Measurements from ENCODE around the gene ADAM12. TPM values are rescaled to one million over a fixed set of nuclear protein-coding genes. Genes with fewer than 3 reads are reported as not detected.

ADAM12 gene
- total and polyA plus RNA-seq, 10 of the 15 experiments (the other 5 are each of a cell fraction or from before 2014, with no cell fraction given), result under 0.01 to 0.62 (median 0.04) TPM; not detected in 5

- Histone ChIP-seq H4K20me1 (ENCODE audit: control insufficient read depth, insufficient read depth) (no peaks in the 10 kb centered on the region), H3K27ac (ENCODE audit: control insufficient read depth, insufficient read depth) (no peak overlapping the region), H3K9ac (ENCODE audit: control insufficient read depth, insufficient read depth, low read length) (no peak overlapping the region), H3K79me2 (ENCODE audit: control insufficient read depth, insufficient read depth, low read length) (no peaks in the 10 kb centered on the region), H3K4me2 (ENCODE audit: control insufficient read depth, insufficient read depth) (no peak overlapping the region), H3K27me3 (replicated peaks in 1 of 2; ENCODE audit: control insufficient read depth in 2 of 2, insufficient read depth in 2 of 2, low read length in 1 of 2) (no peaks in the 10 kb centered on the region), H3K36me3 (ENCODE audit: control insufficient read depth in 2 of 2, insufficient read depth in 2 of 2, low read length in 1 of 2) (no peaks in the 10 kb centered on the region), H2AFZ (ENCODE audit: control insufficient read depth, low read depth, low read length) (no peak overlapping the region), H3K4me3 (no peak overlapping the region), H3K9me3 (replicated peaks; ENCODE audit: control insufficient read depth, insufficient read depth, low read length) (no peaks in the 10 kb centered on the region), H3K4me1 (ENCODE audit: control insufficient read depth, insufficient read depth, low read length) (no peaks in the 10 kb centered on the region)
- no TSS peak for BruUV-seq (replicated peaks)
- intact Hi-C loops (cut with micrococcal nuclease; ENCODE audit: unreplicated experiment), result no loop called here
- ChIA-PET CTCF (no interaction called here), POLR2A (no interaction called here), SMC1A (ENCODE audit: uncharacterized antibody, unreplicated experiment) (interaction anchor here (1.0 to 1.2 kb wide), 2 partner anchors 9 to 16 kb away, joined by 3 read pairs; no protein-coding TSS in a partner anchor), RAD21 (ENCODE audit: unreplicated experiment) (no interaction called here)
- 50% methylated on average over 2 of the region's 2 CpGs for WGBS (ENCODE audit: insufficient coverage, insufficient replicate concordance, low lambda C conversion rate, missing lambda C conversion rate)
- ATAC-seq (no peak), DNase-seq (ENCODE audit: low read depth, low spot score) (no peak), FAIRE-seq (no peak)
- TF ChIP-seq BCLAF1 (IDR thresholded peaks at IDR 0.05) (no peak), PAX8 (IDR thresholded peaks at IDR 0.05) (no peak), TAF1 (IDR thresholded peaks at IDR 0.05; ENCODE audit: borderline replicate concordance, low read depth, low read length) (no peak), SIN3A (IDR thresholded peaks at IDR 0.05; ENCODE audit: low read depth, low read length) (no peak), RELB (IDR thresholded peaks at IDR 0.05; ENCODE audit: low read depth) (no peak), USF2 (IDR thresholded peaks at IDR 0.05; ENCODE audit: borderline replicate concordance, low read depth, low read length) (no peak), IKZF1 (conservative IDR thresholded peaks at IDR 0.05) (no peak)
- in situ Hi-C loops (cut with MboI), result no loop called here
These were observed 234.3 kb downstream of the ADAM12 start for GRCh38 chr10:126153711-126154628.

Measured in GM12878 (cell line).